Heart left ventricle (tissue), 16 donors: ENCODE data around the gene TRDMT1. TPM values are rescaled to one million over a fixed set of nuclear protein-coding genes. Genes with fewer than 3 reads are reported as not detected.

Experiments
- ATAC-seq, 4 donors: fragments of 200-7000 bp; cut with Tn5 transposase; one replicate each; pipeline ENCODE4 v1.9.1; 2020 to 2022; ENCODE audit warnings: moderate library complexity in 4 of 4, mild to moderate bottlenecking in 3 of 4, moderate number of reproducible peaks in 1 of 4
- DNase-seq, 5 donors: peaks; one replicate each; pipeline ENCODE4 v3.0.0-alpha.2; 2020
- H3K27ac ChIP-seq, 12 donors: fragments of 200-600 bp; sonication (generic) in 4 of 12; one replicate each; pipeline versions ENCODE4 v1.5.0 to v1.8.0; 2016 to 2022; ENCODE audit warnings: mild to moderate bottlenecking in 2 of 12
- H3K27me3 ChIP-seq, 9 donors: fragments of 200-600 bp; sonication (generic) in 2 of 9; one replicate each; pipeline versions ENCODE4 v1.5.1 to v1.8.0; 2016 to 2022; ENCODE audit warnings: mild to moderate bottlenecking in 3 of 9
- H3K36me3 ChIP-seq, 9 donors: fragments of 200-600 bp; sonication (generic) in 2 of 9; one replicate each; pipeline versions ENCODE4 v1.5.0 to v1.8.0; 2018 to 2022; ENCODE audit warnings: mild to moderate bottlenecking in 2 of 9
- H3K4me1 ChIP-seq, 12 donors: fragments of 200-600 bp; sonication (generic) in 4 of 12; one replicate each; pipeline versions ENCODE4 v1.5.0 to v1.8.0; 2016 to 2022; ENCODE audit warnings: mild to moderate bottlenecking in 3 of 12
- H3K4me3 ChIP-seq, 12 donors: fragments of 200-600 bp; sonication (generic) in 4 of 12; one replicate each; pipeline versions ENCODE4 v1.5.0 to v1.8.0; 2017 to 2022; ENCODE audit warnings: mild to moderate bottlenecking in 9 of 12, moderate library complexity in 4 of 12
- H3K9me3 ChIP-seq, 12 donors: fragments of 200-600 bp; sonication (generic) in 4 of 12; one replicate each; pipeline versions ENCODE4 v1.5.0 to v1.8.0; 2016 to 2022; ENCODE audit warnings: mild to moderate bottlenecking in 1 of 12
- POLR2A ChIP-seq, 2 donors: fragments of 450-650 bp; IDR thresholded peaks; one replicate each; pipeline ENCODE4 v1.6.1; 2017; ENCODE audit warnings: antibody characterized with exemption in 2 of 2, mild to moderate bottlenecking in 2 of 2, moderate library complexity in 2 of 2
- WGBS, 4 donors: extraction: QIAGEN DNeasy Blood & Tissue Kit in 2 of 4; methylation state at CpG; one replicate each; pipeline versions ENCODE4 v1.1.5 to v1.1.7; 2013 to 2018; 5-methylcytosine and 5-hydroxymethylcytosine counted together
- intact Hi-C, 10 donors: fragments of 100-400 bp; cut with DNase I; formaldehyde crosslinking; loops; one replicate each; pipeline versions ENCODE4 v1.11.1 to v1.14.2; 2022
- polyA plus RNA-seq, 2 donors: library from polyadenylated mRNA; stranded (reverse); fragments of 200-250 nt; gene quantifications; one replicate each; pipeline ENCODE4 v1.2.3, GENCODE V29; 2013
- total RNA-seq, 9 donors: library from RNA; depleted of rRNA in 2 of 9; stranded (reverse); fragments of >200 nt in 2 of 9; fragmentation: NEBNext Ultra II Directional in 3 of 9; extraction: Animal tissue kit (Norgen Biotek cat#: 25700) in 3 of 9; gene quantifications; one replicate each; pipeline versions ENCODE4 v1.1.0 to v1.2.4, GENCODE V29; 2016 to 2023
- TF ChIP-seq, protein P1 (sequence below), 12 donors: fragments of 200-600 bp; sonication (generic) in 4 of 12; IDR thresholded peaks; one replicate each; pipeline versions ENCODE4 v1.5.0 to v1.8.0; 2018 to 2022; ENCODE audit warnings: antibody characterized with exemption in 12 of 12, mild to moderate bottlenecking in 5 of 12
- donor health status: ischemic (EF 13 %, LVEDD 7.1; RV severe dilation, severe dysfunction).
- donor health status: healthy with polysubstance abuse.
- donor health status: DM: no; HTN: yes; CAD: no.
- donor health status: DM: no; HTN: no; CAD: no.
- donor health status: ischemic (EF 25% LVEDD 6.9; RV normal size, moderate dysfunction).
- donor health status: ischemic (EF 25% LVEDD 5.7; RV mildly dilated, moderate dysfunction).
- donor health status: healthy.
- donor health status: DM: yes; HTN: yes; CAD: no.
- donor health status: ischemic (EF 35%, LVEDD 5.7; RV mildly dilated, moderate dysfunction).
- donor health status: nonischemic (EF 11% LVEDD 7.7; RV severe dilation, severe dysfunction).
- donor health status: DM: yes; HTN: yes; CAD: no.
- donor health status: PGD.
- donor health status: ischemic (EF 29% LVEDD 5.4; RV normal size, mild dysfunction).
- donor health status: nonischemic (EF 23%, LVEDD 6.1; RV moderate dilation, normal function).

The TRDMT1 gene
- total and polyA plus RNA-seq, 11 donors: 1.8 to 6.0 (median 3.5) TPM

GRCh38 chr10:17248964-17249363, 47.5 kb upstream of the TRDMT1 start:
- no peak for DNase-seq
- 70 to 95% (median 90%) methylated on average over 1 of the region's 1 CpG for WGBS, 4 donors
- TF ChIP-seq, protein P1, sequence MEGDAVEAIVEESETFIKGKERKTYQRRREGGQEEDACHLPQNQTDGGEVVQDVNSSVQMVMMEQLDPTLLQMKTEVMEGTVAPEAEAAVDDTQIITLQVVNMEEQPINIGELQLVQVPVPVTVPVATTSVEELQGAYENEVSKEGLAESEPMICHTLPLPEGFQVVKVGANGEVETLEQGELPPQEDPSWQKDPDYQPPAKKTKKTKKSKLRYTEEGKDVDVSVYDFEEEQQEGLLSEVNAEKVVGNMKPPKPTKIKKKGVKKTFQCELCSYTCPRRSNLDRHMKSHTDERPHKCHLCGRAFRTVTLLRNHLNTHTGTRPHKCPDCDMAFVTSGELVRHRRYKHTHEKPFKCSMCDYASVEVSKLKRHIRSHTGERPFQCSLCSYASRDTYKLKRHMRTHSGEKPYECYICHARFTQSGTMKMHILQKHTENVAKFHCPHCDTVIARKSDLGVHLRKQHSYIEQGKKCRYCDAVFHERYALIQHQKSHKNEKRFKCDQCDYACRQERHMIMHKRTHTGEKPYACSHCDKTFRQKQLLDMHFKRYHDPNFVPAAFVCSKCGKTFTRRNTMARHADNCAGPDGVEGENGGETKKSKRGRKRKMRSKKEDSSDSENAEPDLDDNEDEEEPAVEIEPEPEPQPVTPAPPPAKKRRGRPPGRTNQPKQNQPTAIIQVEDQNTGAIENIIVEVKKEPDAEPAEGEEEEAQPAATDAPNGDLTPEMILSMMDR (IDR thresholded peaks at IDR 0.05): no peak
- no peak for TF ChIP-seq POLR2A (IDR thresholded peaks at IDR 0.05)

DNA sequence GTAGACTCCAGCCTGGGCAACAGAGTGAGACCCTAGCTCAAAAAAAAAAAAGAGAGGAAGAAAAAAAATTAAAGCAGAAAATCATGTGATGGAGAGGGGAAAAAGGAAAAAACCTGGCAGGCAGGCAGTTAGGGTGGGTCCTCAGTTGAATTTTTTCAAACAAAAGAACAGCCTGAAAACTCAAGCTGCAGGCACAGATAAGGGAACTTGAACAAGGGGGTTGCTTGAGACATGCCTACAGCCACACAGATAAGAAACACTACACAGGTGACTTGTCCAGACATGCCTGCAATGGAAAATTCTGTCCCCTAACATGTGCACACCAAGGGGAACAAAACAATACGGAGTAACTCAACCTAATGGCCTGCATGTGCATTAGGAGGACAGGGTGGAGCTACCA, 45.7 kb upstream of the TRDMT1 start:
- no peaks in the 10 kb centered on the region for H3K4me1 ChIP-seq
- no peak overlapping the region for H3K4me3 ChIP-seq
- intact Hi-C loops: no loop called here
- TF ChIP-seq POLR2A (IDR thresholded peaks at IDR 0.05): no peak
- TF ChIP-seq, protein P1 (IDR thresholded peaks at IDR 0.05): no peak
- H3K36me3 ChIP-seq: no peaks in the 10 kb centered on the region
- WGBS, 4 donors: 62 to 85% (median 79%) methylated on average over 1 of the region's 1 CpG
- H3K27me3 ChIP-seq: no peaks in the 10 kb centered on the region
- no peak overlapping the region for H3K27ac ChIP-seq
- peaks cover 0 to 9% (median 0%) of the 10 kb centered on the region in 12 donors for H3K9me3 ChIP-seq
- ATAC-seq: no peak
- DNase-seq: no peak

More at GRCh38 chr10:17248964-17249363, 47.5 kb upstream of the TRDMT1 start:
- Histone ChIP-seq H3K27ac (no peak overlapping the region), H3K27me3 (no peaks in the 10 kb centered on the region), H3K36me3 (no peaks in the 10 kb centered on the region), H3K9me3 (peaks cover 0 to 9% (median 0%) of the 10 kb centered on the region in 12 donors), H3K4me1 (no peaks in the 10 kb centered on the region), H3K4me3 (no peak overlapping the region)
- intact Hi-C loops: no loop called here
- ATAC-seq: no peak

DNA sequence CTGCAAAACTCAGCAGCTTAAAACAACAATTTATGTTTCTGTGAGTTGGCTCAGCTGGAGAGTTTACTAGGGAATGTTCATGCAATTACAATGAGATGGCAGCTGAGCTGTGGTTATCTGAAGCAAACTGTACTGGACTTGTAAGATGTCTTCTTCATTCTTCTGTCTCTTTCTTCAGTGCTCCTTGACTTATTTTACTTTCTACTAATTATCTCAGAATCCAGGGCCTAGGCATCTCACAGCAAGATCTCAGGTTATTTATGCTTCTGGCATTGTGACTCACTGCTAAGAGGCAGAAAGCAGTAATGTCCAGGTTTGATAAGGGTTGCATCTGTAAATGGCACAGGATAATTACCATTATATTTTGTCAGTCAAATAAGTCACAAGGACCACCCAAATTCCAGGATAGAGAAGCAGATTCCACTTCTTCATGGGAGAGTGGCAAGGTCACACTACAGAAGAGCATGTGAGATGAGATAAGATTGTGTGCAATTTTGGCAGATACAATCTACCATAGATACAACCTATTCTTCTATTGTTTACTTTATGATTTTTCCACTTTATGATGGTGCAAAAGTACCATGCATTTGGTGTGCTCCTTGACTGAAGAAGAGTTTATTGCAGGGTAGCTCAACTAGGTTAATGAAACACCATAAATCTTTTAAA, 43.4 kb upstream of the TRDMT1 start:
- no peak overlapping the region for H3K27ac ChIP-seq
- ATAC-seq: no peak
- no peak overlapping the region for H3K4me3 ChIP-seq
- intact Hi-C loops: no loop called here
- H3K4me1 ChIP-seq: no peaks in the 10 kb centered on the region
- H3K9me3 ChIP-seq: peaks cover 0 to 18% (median 0%) of the 10 kb centered on the region in 12 donors
- no peak for TF ChIP-seq POLR2A (IDR thresholded peaks at IDR 0.05)
- TF ChIP-seq, protein P1 (IDR thresholded peaks at IDR 0.05): no peak
- H3K27me3 ChIP-seq: no peaks in the 10 kb centered on the region
- H3K36me3 ChIP-seq: no peaks in the 10 kb centered on the region
- no peak for DNase-seq

DNA sequence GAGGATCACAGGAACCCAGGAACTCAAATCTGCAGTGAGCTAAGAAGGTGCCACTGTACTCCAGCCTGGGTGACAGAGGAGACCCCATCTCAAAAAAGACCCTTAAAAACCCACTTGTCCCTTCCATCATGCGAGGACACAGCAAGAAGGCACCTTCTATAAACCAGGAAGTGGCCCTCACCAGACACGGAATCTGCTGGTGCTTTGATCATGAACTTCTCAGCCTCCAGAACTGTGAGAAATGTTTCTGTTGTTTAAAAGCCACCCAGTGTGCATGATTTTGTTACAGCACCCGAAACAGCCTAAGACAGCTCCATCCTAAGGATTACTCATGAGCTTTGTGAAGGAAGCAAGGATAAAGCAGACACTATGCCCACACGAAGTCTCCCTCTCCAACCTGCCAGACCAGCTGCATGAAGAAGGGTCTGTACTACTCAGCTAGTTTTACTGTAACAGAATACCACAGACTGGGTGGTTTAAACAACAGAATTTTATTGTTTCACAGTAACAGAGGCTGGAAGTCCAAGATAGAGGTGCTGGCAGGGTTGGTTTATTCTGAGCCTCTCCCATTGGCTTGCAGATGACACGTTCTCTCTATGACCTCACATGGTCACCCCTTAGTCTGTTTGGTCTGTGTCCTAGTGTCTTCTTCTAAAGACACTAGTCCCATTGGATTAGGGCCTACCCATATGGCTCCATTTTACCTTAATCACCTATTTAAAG, 40.3 kb upstream of the TRDMT1 start:
- DNase-seq (no peak), ATAC-seq (no peak)
- TF ChIP-seq, protein P1 (IDR thresholded peaks at IDR 0.05): no peak
- no peak for TF ChIP-seq POLR2A (IDR thresholded peaks at IDR 0.05)
- Histone ChIP-seq H3K27ac (no peak overlapping the region), H3K9me3 (peaks cover 0 to 11% (median 0%) of the 10 kb centered on the region in 12 donors), H3K4me1 (peaks cover 0 to 19% (median 0%) of the 10 kb centered on the region in 12 donors), H3K36me3 (peaks cover 0 to 20% (median 12%) of the 10 kb centered on the region in 9 donors), H3K4me3 (no peak overlapping the region), H3K27me3 (no peaks in the 10 kb centered on the region)
- 84 to 96% (median 93%) methylated on average over 5 of the region's 5 CpGs for WGBS, 4 donors
- intact Hi-C loops: no loop called here
